ENCODE data around the gene FMOD.

Gene FMOD

DNA sequence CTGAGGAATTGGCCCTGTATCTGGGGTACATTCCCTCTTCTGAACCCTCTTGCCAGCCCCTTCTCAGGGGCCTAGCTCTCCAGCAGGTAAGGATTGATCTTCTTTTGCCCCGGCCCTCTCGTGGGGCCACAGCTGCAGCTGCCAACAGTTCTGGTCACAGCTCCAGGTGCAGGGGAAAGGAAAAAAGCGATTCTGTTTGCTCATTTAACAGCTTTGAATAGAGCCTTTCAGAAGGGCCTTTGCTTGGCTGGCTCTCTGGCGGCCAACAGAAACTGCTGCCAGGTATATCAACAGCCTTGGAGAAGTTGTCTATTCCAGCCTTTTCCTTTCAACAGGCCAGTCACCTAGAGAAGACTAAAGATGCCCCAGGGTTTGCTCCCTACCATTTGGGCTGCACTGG is 16.1 kb upstream of the FMOD start:
- Histone ChIP-seq H3K36me3 (no peaks in the 10 kb centered on the region), H3K27me3 (peaks cover 0 to 5% of the 10 kb centered on the region in 2 donors), H3K4me1 (peaks cover 0 to 10% (median 5%) of the 10 kb centered on the region in 4 donors), H3K27ac (no peak overlapping the region), H3K4me3 (no peak overlapping the region), H3K9me3 (no peaks in the 10 kb centered on the region)
- intact Hi-C loops (cut with DNase I; ENCODE audit: low total_unique reads) = no loop called here
- TF ChIP-seq, protein P1, sequence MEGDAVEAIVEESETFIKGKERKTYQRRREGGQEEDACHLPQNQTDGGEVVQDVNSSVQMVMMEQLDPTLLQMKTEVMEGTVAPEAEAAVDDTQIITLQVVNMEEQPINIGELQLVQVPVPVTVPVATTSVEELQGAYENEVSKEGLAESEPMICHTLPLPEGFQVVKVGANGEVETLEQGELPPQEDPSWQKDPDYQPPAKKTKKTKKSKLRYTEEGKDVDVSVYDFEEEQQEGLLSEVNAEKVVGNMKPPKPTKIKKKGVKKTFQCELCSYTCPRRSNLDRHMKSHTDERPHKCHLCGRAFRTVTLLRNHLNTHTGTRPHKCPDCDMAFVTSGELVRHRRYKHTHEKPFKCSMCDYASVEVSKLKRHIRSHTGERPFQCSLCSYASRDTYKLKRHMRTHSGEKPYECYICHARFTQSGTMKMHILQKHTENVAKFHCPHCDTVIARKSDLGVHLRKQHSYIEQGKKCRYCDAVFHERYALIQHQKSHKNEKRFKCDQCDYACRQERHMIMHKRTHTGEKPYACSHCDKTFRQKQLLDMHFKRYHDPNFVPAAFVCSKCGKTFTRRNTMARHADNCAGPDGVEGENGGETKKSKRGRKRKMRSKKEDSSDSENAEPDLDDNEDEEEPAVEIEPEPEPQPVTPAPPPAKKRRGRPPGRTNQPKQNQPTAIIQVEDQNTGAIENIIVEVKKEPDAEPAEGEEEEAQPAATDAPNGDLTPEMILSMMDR (IDR thresholded peaks at IDR 0.05) = no peak
- DNase-seq = no peak

DNA sequence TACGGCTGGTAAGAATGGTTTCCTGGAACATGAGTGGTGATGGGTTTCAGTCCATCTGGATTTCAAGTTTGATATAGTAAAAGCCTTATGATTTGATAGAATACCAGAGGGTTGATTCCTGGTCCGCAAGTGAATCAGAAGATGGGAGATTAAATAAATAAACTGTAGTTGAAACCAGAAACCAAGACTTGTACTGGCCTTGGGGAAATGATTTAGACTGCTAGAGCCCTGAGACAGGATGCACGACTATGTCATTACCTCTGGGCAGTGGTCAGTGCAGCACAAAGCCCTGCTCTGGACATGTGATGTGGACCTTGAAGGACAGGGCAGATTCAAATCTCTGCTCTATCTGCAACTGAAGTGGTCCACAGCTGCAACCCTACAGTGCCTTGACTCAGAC is 15.6 kb upstream of the FMOD start:
- intact Hi-C loops (cut with DNase I; ENCODE audit: low total_unique reads) = no loop called here
- Histone ChIP-seq H3K4me3 (no peak overlapping the region), H3K27me3 (peaks cover 0 to 5% of the 10 kb centered on the region in 2 donors), H3K36me3 (no peaks in the 10 kb centered on the region), H3K9me3 (no peaks in the 10 kb centered on the region), H3K4me1 (peaks cover 0 to 10% (median 5%) of the 10 kb centered on the region in 4 donors), H3K27ac (no peak overlapping the region)
- DNase-seq = no peak
- TF ChIP-seq, protein P1 (IDR thresholded peaks at IDR 0.05) = no peak

DNA sequence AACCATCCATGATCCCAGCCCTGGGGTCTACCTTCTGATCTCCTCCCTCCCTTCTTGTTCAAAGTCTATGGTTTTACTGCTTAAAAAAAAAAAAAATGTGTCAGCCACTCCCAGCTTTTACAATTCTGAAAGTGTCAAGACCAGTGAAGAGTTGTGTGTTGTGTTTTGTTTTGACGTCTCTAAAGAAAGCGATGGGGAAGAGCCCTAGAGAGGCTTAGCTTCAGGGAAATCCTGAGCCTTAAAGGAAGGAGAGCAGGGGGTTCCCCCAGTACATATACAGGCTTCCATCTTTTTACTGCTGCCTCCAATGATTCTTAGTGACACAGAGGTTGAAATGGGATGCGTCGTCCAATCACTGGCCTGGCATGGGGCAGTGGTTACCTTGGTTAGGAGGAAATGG is 13.9 kb upstream of the FMOD start:
- DNase-seq = no peak
- Histone ChIP-seq H3K27me3 (peaks cover 0 to 5% of the 10 kb centered on the region in 2 donors), H3K27ac (no peak overlapping the region), H3K4me3 (no peak overlapping the region), H3K4me1 (peaks cover 0 to 11% (median 5%) of the 10 kb centered on the region in 4 donors), H3K36me3 (no peaks in the 10 kb centered on the region), H3K9me3 (no peaks in the 10 kb centered on the region)
- TF ChIP-seq, protein P1 (IDR thresholded peaks at IDR 0.05) = no peak
- intact Hi-C loops (cut with DNase I; ENCODE audit: low total_unique reads) = no loop called here

DNA sequence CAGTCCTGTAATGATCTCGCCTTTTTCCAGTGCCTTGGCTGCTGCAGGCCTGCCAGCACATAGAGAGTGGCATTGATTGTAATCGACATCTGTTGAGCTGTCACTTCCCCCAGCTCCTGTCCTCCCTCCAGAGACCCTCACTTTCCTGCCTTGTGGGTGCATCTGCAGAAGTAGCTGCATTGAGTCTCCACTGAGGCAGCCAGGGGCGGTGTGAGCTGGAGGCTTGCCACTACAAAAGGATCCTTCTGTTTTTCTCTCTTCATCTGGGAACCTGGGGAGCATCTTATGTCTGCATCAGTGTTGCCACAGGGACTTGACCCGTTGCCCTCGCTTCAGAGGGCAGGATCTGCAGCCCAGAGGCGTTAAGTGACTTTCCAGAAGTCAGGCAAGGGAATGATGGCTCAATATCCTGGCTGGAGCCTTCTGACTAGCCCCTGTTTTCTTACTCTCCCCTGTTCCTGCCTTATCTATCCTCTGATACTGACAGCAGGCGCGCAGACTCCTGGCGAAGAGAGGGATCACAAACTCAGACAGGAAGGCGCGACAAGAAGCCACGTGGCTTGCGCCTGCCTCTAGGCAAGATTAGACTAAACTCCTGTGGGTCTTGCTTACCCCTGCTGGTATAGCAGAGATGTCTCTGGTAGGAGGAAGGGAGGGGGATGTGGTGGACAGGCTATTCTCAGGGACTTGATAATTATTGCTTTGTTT is 13.3 kb upstream of the FMOD start:
- TF ChIP-seq, protein P1 (IDR thresholded peaks at IDR 0.05) = no peak
- Histone ChIP-seq H3K4me3 (no peak overlapping the region), H3K27ac (no peak overlapping the region), H3K4me1 (peaks cover 0 to 14% (median 7%) of the 10 kb centered on the region in 4 donors), H3K9me3 (no peaks in the 10 kb centered on the region), H3K36me3 (no peaks in the 10 kb centered on the region), H3K27me3 (peaks cover 0 to 5% of the 10 kb centered on the region in 2 donors)
- intact Hi-C loops (cut with DNase I; ENCODE audit: low total_unique reads) = no loop called here
- peak in 1 of 2 donors; percentile 36 for DNase-seq

DNA sequence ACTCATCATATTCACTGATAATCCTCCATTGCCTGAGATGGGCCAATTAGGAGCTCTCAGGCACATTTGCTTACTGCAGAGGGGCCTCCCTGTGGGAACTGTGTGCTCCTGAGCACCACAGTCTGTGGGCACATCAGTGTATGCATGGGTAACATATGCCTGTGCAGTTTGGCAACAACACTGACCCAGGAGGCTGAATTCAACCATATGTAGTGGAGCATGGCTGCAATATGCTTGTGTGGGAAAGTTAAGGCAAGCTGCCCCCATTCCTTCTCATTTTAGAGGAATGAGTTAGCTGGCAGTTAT is 11.8 kb upstream of the FMOD start:
- no peak for DNase-seq
- TF ChIP-seq, protein P1 (IDR thresholded peaks at IDR 0.05) = no peak
- H3K4me1 ChIP-seq = peaks cover 0 to 11% (median 5%) of the 10 kb centered on the region in 4 donors
- H3K36me3 ChIP-seq = no peaks in the 10 kb centered on the region
- no peak overlapping the region for H3K4me3 ChIP-seq
- intact Hi-C loops (cut with DNase I; ENCODE audit: low total_unique reads) = no loop called here
- H3K9me3 ChIP-seq = no peaks in the 10 kb centered on the region
- peaks cover 0 to 5% of the 10 kb centered on the region in 2 donors for H3K27me3 ChIP-seq
- H3K27ac ChIP-seq = no peak overlapping the region

Measured in tibial artery (tissue), 4 donors.